ENCODE results near the gene NALCN.

The NALCN gene

GRCh38 chr13:101121608-101122007, 294.7 kb downstream of the NALCN start:
- Histone ChIP-seq H3K4me2 (ENCODE audit: low read length, poor library complexity, severe bottlenecking) (no peak overlapping the region), H3K4me1 (ENCODE audit: control insufficient read depth, insufficient read depth, low read depth, low read length) (no peaks in the 10 kb centered on the region), H3K27ac (ENCODE audit: low read length, poor library complexity, severe bottlenecking) (no peak overlapping the region), H2BK5ac (ENCODE audit: low read depth, low read length, poor library complexity, severe bottlenecking) (no peak overlapping the region), H3K4ac (ENCODE audit: low read depth in 1 of 2, low read length in 2 of 2) (no peak overlapping the region), H3K27me3 (ENCODE audit: control insufficient read depth in 1 of 2, insufficient read depth in 1 of 2, low read length in 2 of 2) (no peaks in the 10 kb centered on the region), H2BK120ac (ENCODE audit: low read depth, low read length) (no peak overlapping the region), H3K4me3 (ENCODE audit: insufficient read depth in 1 of 2, low read depth in 1 of 2, low read length in 2 of 2) (no peak overlapping the region), H3K79me1 (replicated peaks; ENCODE audit: low read length, poor library complexity, severe bottlenecking) (no peaks in the 10 kb centered on the region), H3K9ac (ENCODE audit: low read length) (no peak overlapping the region), H4K91ac (ENCODE audit: low read length) (no peak overlapping the region), H3K9me3 (ENCODE audit: control insufficient read depth, low read length) (no peaks in the 10 kb centered on the region), H2AFZ (ENCODE audit: low read depth, low read length) (no peak overlapping the region), H3K36me3 (ENCODE audit: control insufficient read depth in 1 of 2, insufficient read depth in 2 of 2, low read depth in 1 of 2, low read length in 2 of 2) (no peaks in the 10 kb centered on the region), H3K18ac (ENCODE audit: low read depth in 1 of 2, low read length in 2 of 2) (no peak overlapping the region), H2BK15ac (ENCODE audit: low read depth, poor library complexity, severe bottlenecking) (no peak overlapping the region), H3K23ac (ENCODE audit: low read length in 2 of 2) (no peak overlapping the region), H4K8ac (ENCODE audit: low read length) (no peak overlapping the region), H2AK5ac (ENCODE audit: low read length, severe bottlenecking) (no peak overlapping the region), H2BK12ac (ENCODE audit: low read length in 2 of 2) (no peak overlapping the region), H3K14ac (ENCODE audit: low read length in 2 of 2) (no peak overlapping the region)
- no peak for DNase-seq
- 67% methylated on average over 3 of the region's 4 CpGs for WGBS

GRCh38 chr13:101120007-101120406, 296.3 kb downstream of the NALCN start:
- Histone ChIP-seq H2BK5ac (ENCODE audit: low read depth, low read length, poor library complexity, severe bottlenecking) (no peak overlapping the region), H4K91ac (ENCODE audit: low read length) (no peak overlapping the region), H2BK12ac (ENCODE audit: low read length in 2 of 2) (no peak overlapping the region), H4K8ac (ENCODE audit: low read length) (no peak overlapping the region), H2AFZ (ENCODE audit: low read depth, low read length) (no peak overlapping the region), H3K23ac (ENCODE audit: low read length in 2 of 2) (no peak overlapping the region), H2AK5ac (ENCODE audit: low read length, severe bottlenecking) (no peak overlapping the region), H3K9ac (ENCODE audit: low read length) (no peak overlapping the region), H3K4me3 (ENCODE audit: insufficient read depth in 1 of 2, low read depth in 1 of 2, low read length in 2 of 2) (no peak overlapping the region), H2BK120ac (ENCODE audit: low read depth, low read length) (no peak overlapping the region), H2BK15ac (ENCODE audit: low read depth, poor library complexity, severe bottlenecking) (no peak overlapping the region), H3K4me1 (ENCODE audit: control insufficient read depth, insufficient read depth, low read depth, low read length) (no peaks in the 10 kb centered on the region), H3K14ac (ENCODE audit: low read length in 2 of 2) (no peak overlapping the region), H3K4me2 (ENCODE audit: low read length, poor library complexity, severe bottlenecking) (no peak overlapping the region), H3K27ac (ENCODE audit: low read length, poor library complexity, severe bottlenecking) (no peak overlapping the region), H3K27me3 (ENCODE audit: control insufficient read depth in 1 of 2, insufficient read depth in 1 of 2, low read length in 2 of 2) (no peaks in the 10 kb centered on the region), H3K9me3 (ENCODE audit: control insufficient read depth, low read length) (no peaks in the 10 kb centered on the region), H3K79me1 (replicated peaks; ENCODE audit: low read length, poor library complexity, severe bottlenecking) (no peaks in the 10 kb centered on the region), H3K36me3 (ENCODE audit: control insufficient read depth in 1 of 2, insufficient read depth in 2 of 2, low read depth in 1 of 2, low read length in 2 of 2) (no peaks in the 10 kb centered on the region), H3K4ac (ENCODE audit: low read depth in 1 of 2, low read length in 2 of 2) (no peak overlapping the region), H3K18ac (ENCODE audit: low read depth in 1 of 2, low read length in 2 of 2) (no peak overlapping the region)
- 100% methylated on average over 2 of the region's 2 CpGs for WGBS
- DNase-seq = no peak

DNA sequence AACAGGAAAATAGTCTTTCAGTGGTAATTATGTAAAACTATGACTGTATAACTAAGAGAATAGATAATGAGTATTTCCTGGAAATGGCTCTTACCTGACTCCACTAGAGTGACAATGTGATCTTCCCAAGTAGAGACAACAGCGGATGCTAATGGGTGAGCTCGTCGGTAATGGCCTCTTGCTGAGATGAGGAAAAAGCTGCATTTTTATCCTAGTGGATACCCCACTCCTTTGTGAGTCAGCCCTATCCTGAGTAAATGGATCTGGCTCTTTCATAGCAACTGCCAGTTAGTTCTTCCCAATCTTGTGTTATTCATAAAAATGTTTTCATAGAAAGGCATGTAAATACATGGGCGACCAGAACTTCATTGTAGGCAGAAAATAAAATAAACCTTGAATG, 299.5 kb downstream of the NALCN start:
- Histone ChIP-seq H3K4me2 (ENCODE audit: low read length, poor library complexity, severe bottlenecking) (no peak overlapping the region), H3K18ac (ENCODE audit: low read depth in 1 of 2, low read length in 2 of 2) (no peak overlapping the region), H3K27ac (ENCODE audit: low read length, poor library complexity, severe bottlenecking) (no peak overlapping the region), H3K36me3 (ENCODE audit: control insufficient read depth in 1 of 2, insufficient read depth in 2 of 2, low read depth in 1 of 2, low read length in 2 of 2) (no peaks in the 10 kb centered on the region), H2AFZ (ENCODE audit: low read depth, low read length) (no peak overlapping the region), H3K79me1 (replicated peaks; ENCODE audit: low read length, poor library complexity, severe bottlenecking) (no peaks in the 10 kb centered on the region), H3K27me3 (ENCODE audit: control insufficient read depth in 1 of 2, insufficient read depth in 1 of 2, low read length in 2 of 2) (no peaks in the 10 kb centered on the region), H3K4ac (ENCODE audit: low read depth in 1 of 2, low read length in 2 of 2) (no peak overlapping the region), H2AK5ac (ENCODE audit: low read length, severe bottlenecking) (no peak overlapping the region), H3K9ac (ENCODE audit: low read length) (no peak overlapping the region), H2BK12ac (ENCODE audit: low read length in 2 of 2) (no peak overlapping the region), H3K4me1 (ENCODE audit: control insufficient read depth, insufficient read depth, low read depth, low read length) (no peaks in the 10 kb centered on the region), H2BK120ac (ENCODE audit: low read depth, low read length) (no peak overlapping the region), H3K4me3 (ENCODE audit: insufficient read depth in 1 of 2, low read depth in 1 of 2, low read length in 2 of 2) (no peak overlapping the region), H2BK5ac (ENCODE audit: low read depth, low read length, poor library complexity, severe bottlenecking) (no peak overlapping the region), H4K8ac (ENCODE audit: low read length) (no peak overlapping the region), H3K14ac (ENCODE audit: low read length in 2 of 2) (no peak overlapping the region), H3K23ac (ENCODE audit: low read length in 2 of 2) (no peak overlapping the region), H4K91ac (ENCODE audit: low read length) (no peak overlapping the region), H2BK15ac (ENCODE audit: low read depth, poor library complexity, severe bottlenecking) (no peak overlapping the region), H3K9me3 (ENCODE audit: control insufficient read depth, low read length) (no peaks in the 10 kb centered on the region)
- 66% methylated on average over 4 of the region's 4 CpGs for WGBS
- DNase-seq = no peak

- Histone ChIP-seq H4K8ac (ENCODE audit: low read length) (no peak overlapping the region), H4K91ac (ENCODE audit: low read length) (no peak overlapping the region), H3K4ac (ENCODE audit: low read depth in 1 of 2, low read length in 2 of 2) (no peak overlapping the region), H3K79me1 (replicated peaks; ENCODE audit: low read length, poor library complexity, severe bottlenecking) (no peaks in the 10 kb centered on the region), H3K23ac (ENCODE audit: low read length in 2 of 2) (no peak overlapping the region), H3K14ac (ENCODE audit: low read length in 2 of 2) (no peak overlapping the region), H2BK120ac (ENCODE audit: low read depth, low read length) (no peak overlapping the region), H2AK5ac (ENCODE audit: low read length, severe bottlenecking) (no peak overlapping the region), H3K9ac (ENCODE audit: low read length) (no peak overlapping the region), H3K27ac (ENCODE audit: low read length, poor library complexity, severe bottlenecking) (no peak overlapping the region), H3K4me1 (ENCODE audit: control insufficient read depth, insufficient read depth, low read depth, low read length) (no peaks in the 10 kb centered on the region), H3K4me2 (ENCODE audit: low read length, poor library complexity, severe bottlenecking) (no peak overlapping the region), H3K9me3 (ENCODE audit: control insufficient read depth, low read length) (no peaks in the 10 kb centered on the region), H3K18ac (ENCODE audit: low read depth in 1 of 2, low read length in 2 of 2) (no peak overlapping the region), H2BK12ac (ENCODE audit: low read length in 2 of 2) (no peak overlapping the region), H3K36me3 (ENCODE audit: control insufficient read depth in 1 of 2, insufficient read depth in 2 of 2, low read depth in 1 of 2, low read length in 2 of 2) (no peaks in the 10 kb centered on the region), H2BK5ac (ENCODE audit: low read depth, low read length, poor library complexity, severe bottlenecking) (no peak overlapping the region), H2BK15ac (ENCODE audit: low read depth, poor library complexity, severe bottlenecking) (no peak overlapping the region), H2AFZ (ENCODE audit: low read depth, low read length) (no peak overlapping the region), H3K27me3 (ENCODE audit: control insufficient read depth in 1 of 2, insufficient read depth in 1 of 2, low read length in 2 of 2) (no peaks in the 10 kb centered on the region), H3K4me3 (ENCODE audit: insufficient read depth in 1 of 2, low read depth in 1 of 2, low read length in 2 of 2) (no peak overlapping the region)
- no CpG with 5 or more reads among the region's 4 CpGs for WGBS
- DNase-seq = no peak
These were observed 300.0 kb downstream of the NALCN start for GRCh38 chr13:101116341-101116740.

Data from mesenchymal stem cell (in vitro differentiated cells and primary cell).